ENCODE results near the gene PTPRN2.

Gene PTPRN2

GRCh38 chr7:157793973-157794745, 793.5 kb downstream of the PTPRN2 start:
- no peak for TF ChIP-seq CTCF (IDR thresholded peaks at IDR 0.05; ENCODE audit: low read depth, low read length)

GRCh38 chr7:157793087-157793353, 794.6 kb downstream of the PTPRN2 start:
- no peak for TF ChIP-seq CTCF (IDR thresholded peaks at IDR 0.05; ENCODE audit: low read depth, low read length)
- H3K4me3 ChIP-seq (ENCODE audit: low read depth, low read length): no peak overlapping the region

More at GRCh38 chr7:157793973-157794745, 793.5 kb downstream of the PTPRN2 start:
- H3K4me3 ChIP-seq (ENCODE audit: low read depth, low read length): no peak overlapping the region

- TF ChIP-seq CTCF (IDR thresholded peaks at IDR 0.05; ENCODE audit: low read depth, low read length): no peak
- no peak overlapping the region for H3K4me3 ChIP-seq (ENCODE audit: low read depth, low read length)
Measured at GRCh38 chr7:157792241-157793086, 795.2 kb downstream of the PTPRN2 start.

- no peak overlapping the region for H3K4me3 ChIP-seq (ENCODE audit: low read depth, low read length)
- no peak for TF ChIP-seq CTCF (IDR thresholded peaks at IDR 0.05; ENCODE audit: low read depth, low read length)
Measured at GRCh38 chr7:157791666-157792065, 796.0 kb downstream of the PTPRN2 start.

- H3K4me3 ChIP-seq (ENCODE audit: low read depth, low read length): no peak overlapping the region
- TF ChIP-seq CTCF (IDR thresholded peaks at IDR 0.05; ENCODE audit: low read depth, low read length): no peak
Measured at GRCh38 chr7:157791261-157791660, 796.4 kb downstream of the PTPRN2 start.

GRCh38 chr7:157789942-157790341, 797.7 kb downstream of the PTPRN2 start:
- no peak for TF ChIP-seq CTCF (IDR thresholded peaks at IDR 0.05; ENCODE audit: low read depth, low read length)
- H3K4me3 ChIP-seq (ENCODE audit: low read depth, low read length): no peak overlapping the region

- no peak overlapping the region for H3K4me3 ChIP-seq (ENCODE audit: low read depth, low read length)
- no peak for TF ChIP-seq CTCF (IDR thresholded peaks at IDR 0.05; ENCODE audit: low read depth, low read length)
Measured at GRCh38 chr7:157789094-157789493, 798.5 kb downstream of the PTPRN2 start.

Measured in WI38 (cell line).